ENCODE data around the gene WBP2NL.

Gene WBP2NL

DNA sequence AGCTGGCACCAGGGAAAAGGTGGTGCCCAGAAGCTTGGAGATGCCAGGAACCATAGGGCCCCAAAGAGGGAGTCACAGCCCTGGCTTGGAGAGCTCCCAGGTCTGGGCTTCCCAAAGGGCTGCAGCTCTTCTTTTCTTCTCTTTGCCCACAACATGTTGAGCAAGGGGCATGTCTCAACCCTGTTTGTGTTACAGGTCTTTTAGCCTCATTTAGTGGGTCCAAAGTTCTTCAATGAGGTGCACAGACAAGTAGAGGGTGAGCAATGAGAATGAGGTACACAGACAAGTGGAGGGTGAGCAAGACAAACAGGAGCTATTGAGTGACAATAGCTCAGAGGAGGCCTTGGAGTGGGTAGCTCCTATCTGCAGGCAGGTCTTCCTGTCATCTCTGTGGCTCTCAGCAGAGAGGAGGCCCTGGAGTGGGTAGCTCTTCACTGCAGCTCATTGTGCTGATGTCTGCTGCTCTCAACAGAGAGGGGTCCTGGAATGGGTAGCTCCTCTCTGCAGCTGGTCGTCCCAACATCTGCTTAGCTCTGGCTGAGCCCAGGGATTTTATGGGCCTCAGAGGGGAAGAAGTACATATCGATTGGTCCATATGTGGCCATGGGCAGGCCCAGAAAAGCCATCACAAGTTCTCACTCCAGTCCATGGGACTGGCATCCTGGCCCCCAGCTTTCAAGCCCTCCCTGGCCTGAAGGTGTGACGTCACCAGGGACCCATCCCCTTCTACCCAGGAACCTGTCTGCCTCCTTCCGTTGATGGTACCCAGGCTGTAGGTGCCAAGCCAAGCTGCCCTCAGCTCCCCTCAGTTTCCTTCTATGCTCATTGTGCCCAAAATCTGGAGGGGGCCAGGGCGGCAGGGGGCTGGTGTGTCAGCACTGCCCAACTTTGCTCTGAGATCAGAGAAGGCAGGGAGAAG, 34.9 kb downstream of the WBP2NL start:
- TF ChIP-seq EGR1 (IDR thresholded peaks at IDR 0.05) (no peak), ZBTB7A (IDR thresholded peaks at IDR 0.05; ENCODE audit: low read depth) (no peak), EP300 (IDR thresholded peaks at IDR 0.05; ENCODE audit: borderline replicate concordance) (no peak), NFIC (IDR thresholded peaks at IDR 0.05) (no peak), FOXM1 (IDR thresholded peaks at IDR 0.05; ENCODE audit: borderline replicate concordance, low read depth) (no peak), USF1 (IDR thresholded peaks at IDR 0.05) (no peak), CREB1 (IDR thresholded peaks at IDR 0.05; ENCODE audit: low read depth) (no peak), TAF1 (IDR thresholded peaks at IDR 0.05; ENCODE audit: low read depth) (no peak), CEBPB (IDR thresholded peaks at IDR 0.05) (no peak), RAD21 (IDR thresholded peaks at IDR 0.05; ENCODE audit: low read depth) (no peak), YY1 (IDR thresholded peaks at IDR 0.05; ENCODE audit: low read depth) (no peak), TEAD4 (IDR thresholded peaks at IDR 0.05) (no peak), TCF12 (IDR thresholded peaks at IDR 0.05; ENCODE audit: low read depth) (no peak)
- TF ChIP-seq, protein P1, sequence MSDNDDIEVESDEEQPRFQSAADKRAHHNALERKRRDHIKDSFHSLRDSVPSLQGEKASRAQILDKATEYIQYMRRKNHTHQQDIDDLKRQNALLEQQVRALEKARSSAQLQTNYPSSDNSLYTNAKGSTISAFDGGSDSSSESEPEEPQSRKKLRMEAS (IDR thresholded peaks at IDR 0.05), result no peak
- TF ChIP-seq, protein P2, sequence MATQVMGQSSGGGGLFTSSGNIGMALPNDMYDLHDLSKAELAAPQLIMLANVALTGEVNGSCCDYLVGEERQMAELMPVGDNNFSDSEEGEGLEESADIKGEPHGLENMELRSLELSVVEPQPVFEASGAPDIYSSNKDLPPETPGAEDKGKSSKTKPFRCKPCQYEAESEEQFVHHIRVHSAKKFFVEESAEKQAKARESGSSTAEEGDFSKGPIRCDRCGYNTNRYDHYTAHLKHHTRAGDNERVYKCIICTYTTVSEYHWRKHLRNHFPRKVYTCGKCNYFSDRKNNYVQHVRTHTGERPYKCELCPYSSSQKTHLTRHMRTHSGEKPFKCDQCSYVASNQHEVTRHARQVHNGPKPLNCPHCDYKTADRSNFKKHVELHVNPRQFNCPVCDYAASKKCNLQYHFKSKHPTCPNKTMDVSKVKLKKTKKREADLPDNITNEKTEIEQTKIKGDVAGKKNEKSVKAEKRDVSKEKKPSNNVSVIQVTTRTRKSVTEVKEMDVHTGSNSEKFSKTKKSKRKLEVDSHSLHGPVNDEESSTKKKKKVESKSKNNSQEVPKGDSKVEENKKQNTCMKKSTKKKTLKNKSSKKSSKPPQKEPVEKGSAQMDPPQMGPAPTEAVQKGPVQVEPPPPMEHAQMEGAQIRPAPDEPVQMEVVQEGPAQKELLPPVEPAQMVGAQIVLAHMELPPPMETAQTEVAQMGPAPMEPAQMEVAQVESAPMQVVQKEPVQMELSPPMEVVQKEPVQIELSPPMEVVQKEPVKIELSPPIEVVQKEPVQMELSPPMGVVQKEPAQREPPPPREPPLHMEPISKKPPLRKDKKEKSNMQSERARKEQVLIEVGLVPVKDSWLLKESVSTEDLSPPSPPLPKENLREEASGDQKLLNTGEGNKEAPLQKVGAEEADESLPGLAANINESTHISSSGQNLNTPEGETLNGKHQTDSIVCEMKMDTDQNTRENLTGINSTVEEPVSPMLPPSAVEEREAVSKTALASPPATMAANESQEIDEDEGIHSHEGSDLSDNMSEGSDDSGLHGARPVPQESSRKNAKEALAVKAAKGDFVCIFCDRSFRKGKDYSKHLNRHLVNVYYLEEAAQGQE (IDR thresholded peaks at IDR 0.05; ENCODE audit: low read depth), result no peak

DNA sequence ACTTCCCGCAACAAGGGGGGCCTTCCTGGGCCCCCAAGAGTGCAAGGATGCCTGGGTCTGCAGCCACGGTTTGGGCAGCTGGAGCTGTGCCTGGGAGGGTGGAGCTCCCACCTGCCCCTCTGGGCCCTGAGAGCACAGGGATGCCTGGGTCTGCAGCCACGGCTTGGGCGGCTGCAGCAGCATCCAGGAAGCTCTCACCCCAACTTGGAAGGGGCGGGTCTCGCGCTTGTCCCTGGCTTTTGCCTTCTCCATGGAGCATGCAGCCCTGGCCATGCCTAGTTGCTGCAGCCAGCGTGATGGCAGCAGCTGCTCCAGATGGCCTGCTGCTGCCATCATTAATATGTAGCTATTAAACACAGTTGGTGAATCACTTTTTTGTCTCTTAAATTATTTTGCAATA, 36.7 kb downstream of the WBP2NL start:
- TF ChIP-seq CREB1 (IDR thresholded peaks at IDR 0.05; ENCODE audit: low read depth) (no peak), NFIC (IDR thresholded peaks at IDR 0.05) (no peak), RAD21 (IDR thresholded peaks at IDR 0.05; ENCODE audit: low read depth) (no peak)

- TF ChIP-seq TEAD4 (IDR thresholded peaks at IDR 0.05) (no peak), RAD21 (IDR thresholded peaks at IDR 0.05; ENCODE audit: low read depth) (no peak), EGR1 (IDR thresholded peaks at IDR 0.05) (no peak), TAF1 (IDR thresholded peaks at IDR 0.05; ENCODE audit: low read depth) (no peak)
Measured at GRCh38 chr22:42039271-42039670, 40.7 kb downstream of the WBP2NL start.

GRCh38 chr22:42041784-42042183, 43.2 kb downstream of the WBP2NL start:
- no peak for TF ChIP-seq CREB1 (IDR thresholded peaks at IDR 0.05; ENCODE audit: low read depth)
- no peak for TF ChIP-seq RAD21 (IDR thresholded peaks at IDR 0.05; ENCODE audit: low read depth)

GRCh38 chr22:42050641-42051180, 52.1 kb downstream of the WBP2NL start:
- TF ChIP-seq EP300 (IDR thresholded peaks at IDR 0.05; ENCODE audit: borderline replicate concordance) (no peak), RAD21 (IDR thresholded peaks at IDR 0.05; ENCODE audit: low read depth) (no peak), TEAD4 (IDR thresholded peaks at IDR 0.05) (no peak), ZBTB7A (IDR thresholded peaks at IDR 0.05; ENCODE audit: low read depth) (no peak), TCF12 (IDR thresholded peaks at IDR 0.05; ENCODE audit: low read depth) (no peak), CEBPB (IDR thresholded peaks at IDR 0.05) (no peak), FOXM1 (IDR thresholded peaks at IDR 0.05; ENCODE audit: borderline replicate concordance, low read depth) (no peak), TAF1 (IDR thresholded peaks at IDR 0.05; ENCODE audit: low read depth) (no peak), USF1 (IDR thresholded peaks at IDR 0.05) (no peak), EGR1 (IDR thresholded peaks at IDR 0.05) (no peak), YY1 (IDR thresholded peaks at IDR 0.05; ENCODE audit: low read depth) (no peak), CREB1 (IDR thresholded peaks at IDR 0.05; ENCODE audit: low read depth) (no peak), NFIC (IDR thresholded peaks at IDR 0.05) (no peak)
- TF ChIP-seq, protein P2 (IDR thresholded peaks at IDR 0.05; ENCODE audit: low read depth), result no peak
- TF ChIP-seq, protein P1 (IDR thresholded peaks at IDR 0.05), result no peak

DNA sequence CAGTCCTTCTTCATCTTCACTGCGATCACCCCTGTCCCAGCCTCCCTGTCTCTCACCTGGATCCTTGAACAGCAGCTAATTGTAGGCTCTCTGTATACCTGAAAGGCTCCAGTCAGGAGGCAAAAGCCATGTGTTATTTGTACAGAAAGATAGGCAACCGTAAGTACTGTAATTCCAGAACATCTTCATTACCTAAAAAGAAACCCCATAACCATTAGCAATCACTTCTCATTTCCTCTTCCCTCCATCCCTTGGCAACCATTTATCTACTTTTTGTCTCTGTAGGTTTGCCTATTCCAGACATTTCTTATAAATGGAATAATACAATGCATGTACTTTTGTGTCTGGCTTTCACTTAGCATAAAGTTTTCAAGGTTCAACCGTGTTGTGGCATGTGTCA, 54.2 kb downstream of the WBP2NL start:
- TF ChIP-seq TCF12 (IDR thresholded peaks at IDR 0.05; ENCODE audit: low read depth) (no peak), RAD21 (IDR thresholded peaks at IDR 0.05; ENCODE audit: low read depth) (no peak), CEBPB (IDR thresholded peaks at IDR 0.05) (no peak), NFIC (IDR thresholded peaks at IDR 0.05) (no peak), USF1 (IDR thresholded peaks at IDR 0.05) (no peak), YY1 (IDR thresholded peaks at IDR 0.05; ENCODE audit: low read depth) (no peak), EP300 (IDR thresholded peaks at IDR 0.05; ENCODE audit: borderline replicate concordance) (no peak), ZBTB7A (IDR thresholded peaks at IDR 0.05; ENCODE audit: low read depth) (no peak), TEAD4 (IDR thresholded peaks at IDR 0.05) (no peak), TAF1 (IDR thresholded peaks at IDR 0.05; ENCODE audit: low read depth) (no peak), FOXM1 (IDR thresholded peaks at IDR 0.05; ENCODE audit: borderline replicate concordance, low read depth) (no peak), CREB1 (IDR thresholded peaks at IDR 0.05; ENCODE audit: low read depth) (no peak), EGR1 (IDR thresholded peaks at IDR 0.05) (no peak)
- TF ChIP-seq, protein P2 (IDR thresholded peaks at IDR 0.05; ENCODE audit: low read depth), result no peak
- TF ChIP-seq, protein P1 (IDR thresholded peaks at IDR 0.05), result no peak

Data from Ishikawa (cell line).